Fibroblast of the aortic adventitia (primary cell): ENCODE data around the gene MXD3. TPM values are rescaled to one million over a fixed set of nuclear protein-coding genes. Genes with fewer than 3 reads are reported as not detected.
"Not testable (repeated sequence)": the region's sequence is repeated elsewhere in the genome, so short reads cannot be mapped to it uniquely, and the experiment has no call there.

Experiments
- DNase-seq: peaks from one replicate; pipeline ENCODE4 v3.0.0-alpha.2; 2010; ENCODE audit warnings: low read depth
- H3K4me3 ChIP-seq: 2 replicates; pipeline ENCODE4 v1.5.1; 2011; ENCODE audit warnings: low read depth, mild to moderate bottlenecking, control low read depth, low read length, moderate library complexity
- CTCF ChIP-seq: IDR thresholded peaks from 2 replicates; pipeline ENCODE4 v1.5.1; 2011; ENCODE audit warnings: mild to moderate bottlenecking, low read length, control low read depth, inconsistent platforms; ENCODE audit not compliant: insufficient read depth
- total RNA-seq: library from RNA; depleted of rRNA; stranded (reverse); fragments of >200 nt; gene quantifications from 2 replicates; pipeline ENCODE4 v1.2.3, GENCODE V29; 2012; ENCODE audit warnings: low replicate concordance

The MXD3 gene
- total RNA-seq, 1 donor: 17.5 TPM

- no peak for TF ChIP-seq CTCF
- no peak for DNase-seq
- no peak overlapping the region for H3K4me3 ChIP-seq
These were observed 46.3 kb downstream of the MXD3 start for GRCh38 chr5:177265395-177265794.

GRCh38 chr5:177264178-177264577, 47.5 kb downstream of the MXD3 start:
- no peak for TF ChIP-seq CTCF
- no peak for DNase-seq
- no peak overlapping the region for H3K4me3 ChIP-seq

- no peak overlapping the region for H3K4me3 ChIP-seq
- DNase-seq: no peak
- TF ChIP-seq CTCF: no peak
These were observed 50.2 kb downstream of the MXD3 start for GRCh38 chr5:177261510-177261909.

- no peak overlapping the region for H3K4me3 ChIP-seq
- DNase-seq: no peak
- no peak for TF ChIP-seq CTCF
These were observed 50.7 kb downstream of the MXD3 start for GRCh38 chr5:177260961-177261360.

GRCh38 chr5:177258711-177259110, 53.0 kb downstream of the MXD3 start:
- H3K4me3 ChIP-seq, DNase-seq: not testable (repeated sequence)

Other genes starting within 250 kb of the MXD3 start
- 0.74 TPM in 1 of 2 replicates, not detected in the other for gene FGFR4, start 225.0 kb downstream of the MXD3 start, total RNA-seq
- gene NSD1, start 178.1 kb downstream of the MXD3 start, total RNA-seq: 50.3 and 136 TPM in 2 replicates
- 11.6 and 104 TPM in 2 replicates for gene RAB24, start 8.2 kb downstream of the MXD3 start, total RNA-seq
- gene PRELID1, start 8.1 kb downstream of the MXD3 start, total RNA-seq: 118 and 120 TPM in 2 replicates
- 116 and 190 TPM in 2 replicates for gene LMAN2, start 39.8 kb upstream of the MXD3 start, total RNA-seq
- 3.1 and 28.9 TPM in 2 replicates for gene RGS14, start 46.0 kb upstream of the MXD3 start, total RNA-seq
- not detected in 2 replicates for gene SLC34A1, start 72.5 kb upstream of the MXD3 start, total RNA-seq
- gene PFN3, start 88.8 kb upstream of the MXD3 start, total RNA-seq: not detected in 2 replicates
- 0.27 and 1.4 TPM in 2 replicates for gene F12, start 97.7 kb upstream of the MXD3 start, total RNA-seq
- gene GRK6, start 114.8 kb upstream of the MXD3 start, total RNA-seq: 9.3 and 15.7 TPM in 2 replicates
- gene PRR7, start 134.9 kb upstream of the MXD3 start, total RNA-seq: 2.2 and 8.8 TPM in 2 replicates
- 151 and 188 TPM in 2 replicates for gene DBN1, start 161.7 kb upstream of the MXD3 start, total RNA-seq
- gene PDLIM7, start 185.7 kb upstream of the MXD3 start, total RNA-seq: 13.7 and 91.4 TPM in 2 replicates
- gene DOK3, start 197.9 kb upstream of the MXD3 start, total RNA-seq: 0.99 and 1.3 TPM in 2 replicates
- gene DDX41, start 205.1 kb upstream of the MXD3 start, total RNA-seq: 58.5 and 138 TPM in 2 replicates
- 13.7 and 20.2 TPM in 2 replicates for gene FAM193B, start 242.7 kb upstream of the MXD3 start, total RNA-seq